ENCODE results near the gene MED9. TPM values are rescaled to one million over a fixed set of nuclear protein-coding genes. Genes with fewer than 3 reads are reported as not detected.

MED9 gene
- total and polyA plus RNA-seq, 12 donors, result 8.2 to 41.2 (median 18.4) TPM

GRCh38 chr17:17518014-17518413 lies 41.2 kb downstream of the MED9 start:
- Histone ChIP-seq H3K4me1 (replicated peaks in 1 of 2) (no peaks in the 10 kb centered on the region), H3K27ac (no peak overlapping the region), H3K27me3 (no peaks in the 10 kb centered on the region), H3K9me3 (replicated peaks in 1 of 3) (no peaks in the 10 kb centered on the region), H3K4me3 (no peak overlapping the region), H3K36me3 (replicated peaks in 1 of 2) (no peaks in the 10 kb centered on the region)
- intact Hi-C loops (cut with DNase I), result no loop called here
- no peak for TF ChIP-seq POLR2A (IDR thresholded peaks at IDR 0.05)
- no peak for TF ChIP-seq CTCF (IDR thresholded peaks at IDR 0.05)
- 70 to 89% (median 87%) methylated on average over 4 to 15 of the region's 15 CpGs; no CpG with 5 or more reads in 1 of the 4 donors for WGBS, 4 donors
- no peak for DNase-seq

- H3K4me3 ChIP-seq, result no peak overlapping the region
- intact Hi-C loops (cut with DNase I), result no loop called here
- no peaks in the 10 kb centered on the region for H3K27me3 ChIP-seq
- H3K9me3 ChIP-seq (replicated peaks in 1 of 3), result no peaks in the 10 kb centered on the region
- TF ChIP-seq POLR2A (IDR thresholded peaks at IDR 0.05), result no peak
- TF ChIP-seq CTCF (IDR thresholded peaks at IDR 0.05), result no peak
- H3K36me3 ChIP-seq (replicated peaks in 1 of 2), result no peaks in the 10 kb centered on the region
- 82 to 91% (median 87%) methylated on average over 5 of the region's 5 CpGs for WGBS, 4 donors
- H3K27ac ChIP-seq, result no peak overlapping the region
- H3K4me1 ChIP-seq (replicated peaks in 1 of 2), result no peaks in the 10 kb centered on the region
- DNase-seq, result no peak
Observed at GRCh38 chr17:17518951-17519350, 42.2 kb downstream of the MED9 start.

- H3K27me3 ChIP-seq, result no peaks in the 10 kb centered on the region
- intact Hi-C loops (cut with DNase I), result no loop called here
Observed at GRCh38 chr17:17519886-17520285, 43.1 kb downstream of the MED9 start.

GRCh38 chr17:17520599-17521232 lies 43.9 kb downstream of the MED9 start:
- Histone ChIP-seq H3K9me3 (replicated peaks in 1 of 3) (no peaks in the 10 kb centered on the region), H3K4me3 (no peak overlapping the region), H3K27me3 (no peaks in the 10 kb centered on the region), H3K36me3 (replicated peaks in 1 of 2) (no peaks in the 10 kb centered on the region), H3K4me1 (replicated peaks in 1 of 2) (no peaks in the 10 kb centered on the region), H3K27ac (no peak overlapping the region)
- no peak for DNase-seq
- WGBS, 4 donors, result 85 to 93% (median 91%) methylated on average over 9 to 22 of the region's 22 CpGs
- intact Hi-C loops (cut with DNase I), result no loop called here
- TF ChIP-seq POLR2A (IDR thresholded peaks at IDR 0.05) (no peak), CTCF (IDR thresholded peaks at IDR 0.05) (no peak)

More at GRCh38 chr17:17519886-17520285, 43.1 kb downstream of the MED9 start:
- no peak for DNase-seq
- no peaks in the 10 kb centered on the region for H3K9me3 ChIP-seq (replicated peaks in 1 of 3)
- no peak overlapping the region for H3K4me3 ChIP-seq
- no peaks in the 10 kb centered on the region for H3K36me3 ChIP-seq (replicated peaks in 1 of 2)
- H3K4me1 ChIP-seq (replicated peaks in 1 of 2), result no peaks in the 10 kb centered on the region
- no peak overlapping the region for H3K27ac ChIP-seq
- no peak for TF ChIP-seq CTCF (IDR thresholded peaks at IDR 0.05)
- no peak for TF ChIP-seq POLR2A (IDR thresholded peaks at IDR 0.05)
- 91 to 95% (median 91%) methylated on average over 6 to 10 of the region's 10 CpGs; no CpG with 5 or more reads in 1 of the 4 donors for WGBS, 4 donors
